SW 1271 (cell line): ENCODE data around the gene TRRAP.
"Not testable (repeated sequence)": the region's sequence is repeated elsewhere in the genome, so short reads cannot be mapped to it uniquely, and the experiment has no call there.

Experiments used
- DNase-seq, 2 experiments: peaks; one replicate each; lab custom pipeline; 2025; lab: John Stamatoyannopoulos, UW

TRRAP gene

DNA sequence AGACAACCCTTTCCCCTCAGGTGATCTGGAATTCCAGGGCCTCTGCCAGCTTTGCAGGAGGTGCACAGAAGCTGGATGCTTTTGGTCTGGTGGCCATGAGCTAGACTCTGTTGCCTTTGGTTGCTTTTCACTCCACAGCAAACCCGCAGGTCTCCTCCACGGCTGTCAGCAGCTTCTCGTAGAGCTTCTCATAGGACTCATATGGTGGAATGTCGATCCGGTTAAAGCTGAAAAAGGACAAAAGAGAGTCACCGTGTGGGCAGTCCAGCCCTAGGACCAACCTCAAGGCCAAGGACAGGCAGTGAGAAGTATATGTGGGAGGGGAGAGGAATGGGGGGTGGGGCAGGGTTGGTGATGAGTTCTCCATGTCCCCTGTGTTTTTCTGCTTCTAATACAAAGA, 152.1 kb downstream of the TRRAP start:
- no peak for DNase-seq

- no peak for DNase-seq
Measured at GRCh38 chr7:99030951-99031350, 152.6 kb downstream of the TRRAP start.

- DNase-seq, result no peak
Measured at GRCh38 chr7:99031496-99031895, 153.2 kb downstream of the TRRAP start.

GRCh38 chr7:99032928-99033327, 154.6 kb downstream of the TRRAP start:
- no peak for DNase-seq

- DNase-seq, result no peak
Measured at GRCh38 chr7:99033765-99034164, 155.4 kb downstream of the TRRAP start.

DNA sequence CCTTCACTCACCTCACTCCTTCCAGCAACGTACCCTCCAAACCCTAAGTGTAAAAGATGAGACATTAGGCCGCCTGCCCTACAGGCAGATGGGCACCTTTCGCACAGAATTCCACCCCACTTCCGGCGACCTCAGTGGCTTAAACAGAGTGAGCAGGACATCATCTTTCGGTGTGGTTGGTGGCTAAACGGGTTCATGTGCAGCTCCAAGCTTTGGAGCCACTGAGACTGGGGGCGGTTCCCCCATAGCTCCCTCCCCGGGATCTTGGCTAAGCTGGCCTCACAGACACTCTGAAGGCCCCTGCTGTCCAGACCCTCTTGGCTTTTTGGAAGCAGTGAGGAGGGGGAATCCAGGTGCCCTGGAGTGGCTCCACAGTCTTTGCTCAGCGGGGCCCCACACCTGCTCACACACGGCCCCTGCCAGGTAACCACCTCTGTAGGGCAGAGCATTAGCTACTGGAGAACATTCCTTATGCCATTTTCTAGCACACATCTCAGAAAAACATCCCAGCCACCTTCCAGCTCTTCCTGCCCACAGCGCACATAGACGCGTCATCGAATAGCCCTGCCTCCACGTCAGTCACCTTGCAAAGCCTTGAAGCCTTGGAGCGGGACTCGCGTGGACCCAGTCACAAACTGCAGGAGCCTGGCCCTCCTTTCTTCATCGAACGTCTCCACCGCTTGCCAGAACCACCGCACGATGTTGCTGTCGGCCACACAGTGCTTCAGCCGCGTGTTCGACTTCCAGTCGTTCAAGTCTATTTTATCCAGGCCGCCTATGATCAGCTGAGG, 156.8 kb downstream of the TRRAP start:
- no peak for DNase-seq

GRCh38 chr7:99035723-99036545, 157.6 kb downstream of the TRRAP start:
- no peak for DNase-seq

GRCh38 chr7:99036546-99037111, 158.3 kb downstream of the TRRAP start:
- DNase-seq, result peak in 1 of 2 experiments; percentile 8

DNA sequence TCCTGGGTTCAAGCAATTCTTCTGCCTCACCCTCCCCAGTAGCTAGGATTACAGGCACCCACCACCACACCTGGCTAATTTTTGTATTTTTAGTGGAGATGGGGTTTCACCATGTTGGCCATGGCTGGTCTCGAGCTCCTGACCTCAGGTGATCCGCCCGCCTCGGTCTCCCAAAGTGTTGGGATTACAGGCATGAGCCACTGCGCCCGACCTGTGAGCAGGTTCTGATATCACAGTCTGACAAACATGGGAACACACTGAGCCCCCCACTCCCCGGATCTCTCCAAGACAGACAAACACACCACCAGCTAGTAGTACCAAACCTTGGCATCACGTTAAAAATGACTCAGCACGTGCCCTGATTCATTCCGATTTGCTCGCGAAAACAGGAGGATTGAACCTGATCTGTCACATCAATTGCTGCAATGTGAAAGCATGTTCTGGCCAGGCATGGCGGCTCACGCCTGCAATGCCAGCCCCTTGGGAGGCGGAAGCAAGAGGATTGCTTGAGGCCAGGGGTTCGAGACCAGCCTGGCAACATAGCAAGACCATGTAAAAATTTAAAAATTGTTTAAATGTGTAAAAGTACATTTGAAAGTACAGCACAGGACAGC, 159.1 kb downstream of the TRRAP start:
- DNase-seq, result no peak

- no peak for DNase-seq
Measured at GRCh38 chr7:99038086-99038855, 159.9 kb downstream of the TRRAP start.

GRCh38 chr7:99039384-99039891, 161.1 kb downstream of the TRRAP start:
- no peak for DNase-seq

DNA sequence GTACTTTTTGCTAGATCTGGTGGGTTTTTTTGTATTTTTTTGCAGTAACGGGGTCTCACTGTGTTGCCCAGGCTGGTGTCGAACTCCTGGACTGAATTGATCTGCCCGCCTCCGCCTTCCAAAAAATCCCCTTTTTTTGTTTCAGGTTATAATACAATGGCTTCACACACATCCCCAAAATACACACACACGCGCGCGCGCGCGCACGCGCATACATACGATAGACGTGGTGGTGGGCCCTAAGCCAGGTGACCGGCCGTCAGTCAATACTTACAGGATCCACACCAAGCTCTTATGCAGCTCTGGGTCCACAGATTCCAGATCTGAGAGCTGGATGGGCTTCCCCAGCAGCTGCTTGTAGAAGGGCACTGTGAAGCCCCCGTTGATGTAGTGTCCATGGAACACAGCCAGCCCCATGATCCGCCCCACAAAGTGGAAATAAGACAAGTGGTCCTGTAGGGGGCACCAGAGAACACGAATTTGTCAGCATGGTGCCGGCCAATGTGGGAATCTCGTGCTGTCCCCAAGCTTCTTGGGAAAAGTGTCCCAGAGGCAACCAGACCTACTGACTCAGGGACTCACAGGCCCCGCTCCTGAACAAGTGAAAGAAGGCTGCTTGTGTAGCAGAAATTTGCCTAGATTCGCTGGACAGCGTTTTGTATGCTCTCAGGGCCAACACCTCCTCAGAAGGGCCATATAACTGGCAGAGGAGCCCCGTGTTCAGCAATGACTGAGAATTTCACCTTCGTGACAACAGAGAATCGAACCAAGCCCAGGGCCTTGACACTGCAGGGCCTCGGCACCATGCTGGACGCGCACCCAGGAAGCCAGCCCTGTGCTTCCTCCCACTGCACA, 162.0 kb downstream of the TRRAP start:
- peak in 1 of 2 experiments; percentile 44 for DNase-seq

GRCh38 chr7:99041526-99041925, 163.2 kb downstream of the TRRAP start:
- no peak for DNase-seq

DNA sequence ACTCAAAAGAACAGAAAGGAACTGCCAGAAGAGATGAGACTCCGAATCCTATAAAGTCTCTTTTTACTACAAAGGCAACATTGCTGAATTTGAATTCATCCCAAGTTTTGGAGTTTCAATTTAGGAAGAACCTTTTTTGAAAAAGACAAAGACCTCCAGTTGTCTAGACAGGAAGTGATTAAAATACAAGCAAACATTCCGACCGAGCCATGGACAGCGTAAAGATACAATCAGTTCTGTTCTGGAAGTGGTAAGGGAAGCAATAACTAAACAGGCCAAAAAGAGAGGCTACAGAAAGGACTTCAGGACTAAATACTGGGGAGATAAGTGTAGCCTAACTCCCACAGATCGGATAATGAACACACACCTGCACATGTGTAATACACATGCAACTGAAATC, 164.6 kb downstream of the TRRAP start:
- DNase-seq, result no peak

DNA sequence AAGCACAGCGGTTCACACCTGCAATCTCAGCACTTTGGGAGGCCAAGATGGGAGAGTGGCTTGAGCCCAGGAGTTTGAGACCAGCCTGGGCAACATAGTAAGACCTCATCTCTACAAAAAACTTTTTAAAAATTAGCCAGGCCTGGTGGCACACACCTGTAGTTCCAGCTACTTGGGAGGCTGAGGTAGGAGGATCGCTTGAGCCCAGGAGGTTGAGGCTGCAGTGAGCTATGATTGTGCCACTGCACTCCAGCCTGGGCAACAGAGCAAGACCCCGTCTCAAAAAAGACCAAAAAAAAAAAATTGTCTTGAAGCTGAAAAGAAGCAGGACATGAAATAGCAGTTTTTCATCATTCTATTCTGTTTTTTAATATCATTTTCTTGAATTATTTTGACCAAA, 166.5 kb downstream of the TRRAP start:
- DNase-seq, result not testable (repeated sequence)

DNA sequence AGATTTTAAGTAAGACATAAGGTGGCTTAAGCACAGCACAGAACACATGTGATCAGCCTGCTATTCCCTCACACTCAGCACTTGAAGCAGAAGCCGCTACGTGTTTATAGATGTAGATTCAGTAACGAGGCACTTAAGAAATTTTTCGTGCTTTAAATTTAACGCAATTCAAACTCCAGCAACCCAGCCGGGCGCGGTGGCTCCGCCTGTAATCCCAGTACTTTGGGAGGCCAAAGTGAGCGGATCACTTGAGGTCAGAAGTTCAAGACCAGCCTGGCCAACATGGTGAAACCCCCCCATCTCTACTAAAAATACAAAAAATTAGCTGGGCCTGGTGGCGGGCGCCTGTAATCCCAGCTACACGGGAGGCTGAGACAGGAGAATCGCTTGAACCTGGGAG, 167.9 kb downstream of the TRRAP start:
- not testable (repeated sequence) for DNase-seq

DNA sequence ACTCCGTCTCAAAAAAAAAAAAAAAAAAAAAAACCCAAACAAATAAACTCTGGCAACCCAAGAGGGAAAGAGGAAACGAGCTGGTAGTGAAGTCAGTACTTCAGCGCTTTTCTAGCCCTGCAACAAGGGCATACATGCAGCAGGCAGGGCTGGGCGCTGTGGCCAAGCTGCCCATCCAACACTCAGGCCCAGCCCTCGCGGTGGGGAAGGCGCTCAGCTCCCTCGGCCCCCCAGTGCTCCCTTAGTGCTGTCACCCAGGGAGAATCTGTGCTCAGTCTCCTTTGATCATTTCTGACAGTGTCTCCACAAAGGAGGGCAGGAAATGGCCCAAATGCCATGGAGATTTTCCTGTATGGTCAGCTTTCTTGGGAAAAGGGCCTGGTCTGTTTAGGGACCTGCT, 168.4 kb downstream of the TRRAP start:
- DNase-seq, result no peak

GRCh38 chr7:99047526-99048077, 169.3 kb downstream of the TRRAP start:
- no peak for DNase-seq

- DNase-seq, result no peak
Measured at GRCh38 chr7:99050971-99051370, 172.6 kb downstream of the TRRAP start.

GRCh38 chr7:99054781-99055180, 176.4 kb downstream of the TRRAP start:
- DNase-seq, result no peak
